ENCODE data around the gene MCM9.

DNA sequence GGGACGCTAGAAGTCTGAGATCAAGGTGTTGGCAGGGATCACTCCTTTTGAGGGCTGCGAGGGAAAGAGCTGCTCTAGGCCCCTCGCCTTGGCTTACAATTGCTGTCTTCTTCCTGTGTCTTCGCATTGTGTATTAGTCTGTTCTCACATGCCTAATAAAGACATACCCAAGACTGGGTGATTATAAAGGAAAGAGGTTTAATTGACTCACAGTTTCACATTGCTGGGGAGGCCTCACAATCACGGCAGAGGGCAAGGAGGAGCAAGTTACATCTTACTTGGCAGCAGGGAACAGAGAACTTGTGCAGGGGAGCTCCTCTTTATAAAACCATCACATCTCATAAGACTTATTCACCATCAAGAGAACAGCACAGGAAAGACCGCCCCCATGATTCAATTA, 143.5 kb downstream of the MCM9 start:
- TF ChIP-seq, protein P1, sequence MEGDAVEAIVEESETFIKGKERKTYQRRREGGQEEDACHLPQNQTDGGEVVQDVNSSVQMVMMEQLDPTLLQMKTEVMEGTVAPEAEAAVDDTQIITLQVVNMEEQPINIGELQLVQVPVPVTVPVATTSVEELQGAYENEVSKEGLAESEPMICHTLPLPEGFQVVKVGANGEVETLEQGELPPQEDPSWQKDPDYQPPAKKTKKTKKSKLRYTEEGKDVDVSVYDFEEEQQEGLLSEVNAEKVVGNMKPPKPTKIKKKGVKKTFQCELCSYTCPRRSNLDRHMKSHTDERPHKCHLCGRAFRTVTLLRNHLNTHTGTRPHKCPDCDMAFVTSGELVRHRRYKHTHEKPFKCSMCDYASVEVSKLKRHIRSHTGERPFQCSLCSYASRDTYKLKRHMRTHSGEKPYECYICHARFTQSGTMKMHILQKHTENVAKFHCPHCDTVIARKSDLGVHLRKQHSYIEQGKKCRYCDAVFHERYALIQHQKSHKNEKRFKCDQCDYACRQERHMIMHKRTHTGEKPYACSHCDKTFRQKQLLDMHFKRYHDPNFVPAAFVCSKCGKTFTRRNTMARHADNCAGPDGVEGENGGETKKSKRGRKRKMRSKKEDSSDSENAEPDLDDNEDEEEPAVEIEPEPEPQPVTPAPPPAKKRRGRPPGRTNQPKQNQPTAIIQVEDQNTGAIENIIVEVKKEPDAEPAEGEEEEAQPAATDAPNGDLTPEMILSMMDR (IDR thresholded peaks at IDR 0.05) = no peak
- no peak for TF ChIP-seq POLR2A (IDR thresholded peaks at IDR 0.05)
